Skeletal muscle cell (primary cell): ENCODE measurements around the gene DPYD.
A peak's percentile ranks its signal among the peaks of the same experiment; 100 is the strongest.

Experiments used
- DNase-seq: peaks from one replicate; pipeline ENCODE4 v3.0.0-alpha.2; 2010; ENCODE audit warnings: low read depth
- H3K4me3 ChIP-seq: 2 replicates; pipeline ENCODE4 v1.5.1; 2011; ENCODE audit warnings: low read depth, mild to moderate bottlenecking, control low read depth, low read length, moderate library complexity

The DPYD gene

DNA sequence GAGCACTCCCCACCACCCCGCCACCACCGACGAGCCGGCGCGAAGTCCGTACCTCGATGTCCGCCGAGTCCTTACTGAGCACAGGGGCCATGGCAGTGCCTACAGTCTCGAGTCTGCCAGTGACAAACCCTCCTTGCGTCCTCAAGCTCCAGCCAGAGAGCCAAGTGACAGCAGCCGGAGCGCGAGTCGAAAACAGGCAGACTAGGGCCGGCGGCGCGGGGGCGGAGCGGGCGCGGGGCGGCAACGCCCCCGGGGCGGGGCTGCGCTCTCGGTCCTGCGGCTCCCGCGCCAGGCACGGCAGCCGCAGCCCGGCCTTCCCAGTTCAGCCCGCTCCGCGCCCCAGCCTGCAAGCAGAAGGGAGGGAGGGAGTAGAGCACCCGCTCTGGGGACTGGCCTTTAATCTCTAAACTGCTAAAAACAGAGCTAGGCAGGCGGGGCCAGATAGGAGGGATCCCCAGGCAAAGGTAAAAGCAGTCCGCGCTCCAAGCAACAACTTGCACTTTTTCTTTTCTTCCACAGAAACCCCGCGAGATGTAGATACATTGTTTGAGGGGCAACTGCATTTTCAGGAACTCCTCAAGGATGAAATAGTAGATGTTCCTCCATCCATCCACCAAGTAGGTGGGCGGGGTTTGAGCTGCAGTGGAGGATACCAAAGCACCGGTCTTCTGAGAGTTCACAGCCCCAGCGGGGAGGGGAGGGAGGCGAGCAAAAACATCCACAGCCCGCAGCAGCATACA is at the start of gene DPYD:
Gene DPYD, minus strand, starts transcription at position 203 of the 740 bp plus-strand sequence. Its CDS starts 112 bp downstream, at position 91.
- H3K4me3 ChIP-seq, result peak within 1 kb of the TSS; percentile 85
- DNase-seq, result peak; percentile 69

DNA sequence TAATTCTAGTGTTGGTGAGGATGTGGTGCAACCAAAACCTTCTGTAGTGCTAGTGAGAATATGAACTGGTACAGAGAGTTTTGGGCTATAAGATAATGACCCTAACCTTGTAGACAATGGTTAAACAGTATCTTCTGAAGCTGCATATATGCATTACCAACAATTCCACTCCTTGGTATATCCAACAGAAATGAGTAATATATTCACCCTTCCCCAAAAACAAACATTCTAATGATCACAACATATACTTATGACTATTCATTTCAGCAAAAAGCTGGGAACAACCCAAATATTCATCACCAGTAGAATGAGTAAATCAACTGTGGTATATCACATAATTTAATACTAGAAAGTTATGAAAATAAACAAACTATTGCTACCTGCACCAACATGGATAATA is 39.6 kb upstream of the DPYD start:
- H3K4me3 ChIP-seq, result no peak overlapping the region
- DNase-seq, result no peak

DNA sequence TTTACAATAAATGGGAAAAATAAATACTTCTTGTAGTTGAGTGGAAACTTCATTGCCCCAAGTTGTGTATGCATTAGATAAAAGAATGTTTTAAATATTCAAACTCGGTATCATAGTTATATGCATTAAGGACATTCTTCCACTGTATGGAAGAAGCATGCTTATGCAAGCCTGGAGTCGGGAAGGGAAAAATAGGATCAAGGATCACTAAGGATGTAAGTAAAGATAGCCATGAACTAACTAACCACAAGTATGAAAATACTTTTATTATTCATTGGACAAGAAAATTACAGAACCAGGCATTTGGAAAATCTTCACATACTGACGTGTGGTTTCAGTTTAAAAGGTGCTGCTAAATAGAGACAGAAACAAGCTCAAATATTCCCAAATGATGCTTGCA is 26.9 kb upstream of the DPYD start:
- no peak overlapping the region for H3K4me3 ChIP-seq
- DNase-seq, result no peak

DNA sequence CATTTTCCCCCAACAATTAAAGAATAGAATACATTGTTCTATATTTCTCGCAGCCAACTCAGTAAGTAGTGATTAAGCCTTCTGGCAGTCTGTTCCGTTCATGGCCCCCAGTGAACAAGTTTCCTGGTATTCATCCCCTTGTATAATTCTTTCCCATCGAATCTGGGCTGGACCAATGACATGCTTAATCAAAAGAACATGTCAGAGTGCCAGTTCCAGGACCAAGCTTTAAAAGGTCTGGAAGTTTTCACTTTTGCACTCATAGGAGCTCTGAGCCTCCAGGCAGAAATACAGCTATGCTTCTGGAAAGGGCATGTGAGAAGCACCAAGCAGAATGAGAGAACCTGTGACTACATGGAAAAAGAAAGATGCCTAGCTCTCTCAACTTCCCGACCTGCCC is 22.5 kb upstream of the DPYD start:
- DNase-seq, result peak; percentile 52
- no peak overlapping the region for H3K4me3 ChIP-seq

DNA sequence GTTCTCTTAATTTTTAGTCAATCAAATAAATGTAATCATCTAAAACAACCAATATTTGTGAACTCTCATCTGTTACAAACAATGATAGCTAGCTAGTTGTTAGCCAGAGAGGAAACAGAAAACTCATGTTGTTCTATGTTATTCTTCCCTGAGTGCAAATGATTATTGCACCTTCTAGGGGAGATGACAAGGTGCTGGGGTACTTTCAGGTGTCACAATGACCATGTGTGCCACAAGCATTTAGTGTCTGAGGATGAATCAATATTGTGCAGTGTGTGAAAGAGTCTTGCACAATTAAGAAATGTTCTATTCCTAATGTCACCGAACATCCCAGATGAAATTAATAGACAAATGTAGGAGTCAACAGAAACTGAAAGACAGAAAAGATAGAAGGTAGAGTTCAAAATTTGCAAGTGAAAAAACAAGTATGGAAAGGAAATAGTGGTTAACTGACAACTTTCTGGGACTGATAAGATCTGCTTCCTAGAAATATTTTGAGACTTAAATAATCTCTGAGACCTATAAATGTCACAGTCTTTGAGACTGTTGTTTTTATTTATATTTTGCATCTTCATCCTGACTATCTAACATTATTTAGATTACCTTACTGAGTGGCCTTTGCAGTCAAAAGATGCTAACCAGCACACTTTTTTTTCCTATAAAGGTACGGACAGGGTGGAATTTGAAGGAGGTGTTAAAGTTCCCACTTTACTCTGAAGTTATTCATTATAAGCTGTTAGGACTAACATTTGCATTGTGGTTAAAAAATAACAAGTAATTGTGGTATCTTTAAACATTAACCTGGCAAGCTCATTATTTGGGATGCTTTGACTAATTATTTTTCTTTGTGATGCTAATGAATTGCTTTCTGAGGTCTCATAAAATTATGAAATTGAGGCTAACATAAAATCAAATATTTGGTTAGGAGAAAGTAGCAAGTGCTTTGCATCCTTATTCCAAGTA is 21.6 kb upstream of the DPYD start:
- DNase-seq, result no peak
- no peak overlapping the region for H3K4me3 ChIP-seq

DNA sequence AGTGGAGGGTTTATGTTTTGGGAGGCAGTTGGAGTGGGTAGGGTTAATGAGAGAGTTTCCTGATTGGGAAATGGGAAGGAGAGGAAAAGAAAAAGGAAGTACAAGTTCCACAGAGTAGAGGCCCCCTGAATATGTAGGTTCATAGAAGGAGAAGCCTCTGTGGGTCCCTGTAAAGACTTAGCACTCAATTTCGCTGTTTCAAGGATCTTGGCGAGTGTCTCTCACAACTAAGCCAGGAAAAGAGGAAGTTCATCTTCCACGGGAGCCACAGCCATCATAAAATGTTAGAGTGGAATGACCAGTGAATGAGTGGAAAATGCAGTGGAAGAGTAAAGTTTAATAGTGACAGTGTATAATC is 17.4 kb upstream of the DPYD start:
- H3K4me3 ChIP-seq, result no peak overlapping the region
- DNase-seq, result no peak

DNA sequence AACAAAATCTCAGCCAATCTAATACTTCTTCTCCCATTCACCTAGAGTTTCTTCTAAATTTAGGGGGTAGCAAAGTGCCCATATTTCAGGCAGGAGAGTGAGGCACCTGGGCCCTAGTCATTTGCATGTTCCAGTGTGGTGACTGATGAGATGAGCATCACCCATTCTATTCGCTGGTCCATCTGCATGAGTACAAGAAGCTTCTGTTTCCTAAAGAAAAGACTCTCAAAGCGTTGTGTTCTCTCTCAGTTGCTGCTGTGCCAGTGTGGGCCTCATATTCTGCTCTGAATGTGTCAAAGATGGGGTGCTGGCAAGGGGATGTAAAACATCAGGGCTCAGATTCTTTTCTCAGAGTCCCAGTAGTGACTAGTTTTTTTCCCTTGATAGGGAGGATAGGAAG is 16.1 kb upstream of the DPYD start:
- H3K4me3 ChIP-seq, result no peak overlapping the region
- no peak for DNase-seq

DNA sequence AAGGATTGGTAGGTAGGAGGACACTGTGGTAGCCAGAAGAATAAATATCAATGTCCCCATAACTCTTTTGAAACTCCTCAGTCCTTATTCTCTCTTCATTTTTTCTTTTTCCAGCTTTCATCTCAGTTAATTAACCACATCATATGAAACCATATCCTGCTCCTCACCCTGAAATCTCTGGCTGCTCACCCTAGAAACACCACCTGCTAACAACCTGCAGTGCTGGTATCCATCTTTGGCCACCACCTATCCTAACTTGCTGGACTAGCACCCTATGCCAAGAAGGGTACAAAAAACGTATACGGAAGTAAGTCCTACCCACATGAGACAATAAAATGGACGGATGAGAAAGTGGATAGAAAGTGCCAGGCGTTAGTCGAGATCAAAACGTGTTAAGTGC is 13.7 kb upstream of the DPYD start:
- no peak for DNase-seq
- H3K4me3 ChIP-seq, result no peak overlapping the region

DNA sequence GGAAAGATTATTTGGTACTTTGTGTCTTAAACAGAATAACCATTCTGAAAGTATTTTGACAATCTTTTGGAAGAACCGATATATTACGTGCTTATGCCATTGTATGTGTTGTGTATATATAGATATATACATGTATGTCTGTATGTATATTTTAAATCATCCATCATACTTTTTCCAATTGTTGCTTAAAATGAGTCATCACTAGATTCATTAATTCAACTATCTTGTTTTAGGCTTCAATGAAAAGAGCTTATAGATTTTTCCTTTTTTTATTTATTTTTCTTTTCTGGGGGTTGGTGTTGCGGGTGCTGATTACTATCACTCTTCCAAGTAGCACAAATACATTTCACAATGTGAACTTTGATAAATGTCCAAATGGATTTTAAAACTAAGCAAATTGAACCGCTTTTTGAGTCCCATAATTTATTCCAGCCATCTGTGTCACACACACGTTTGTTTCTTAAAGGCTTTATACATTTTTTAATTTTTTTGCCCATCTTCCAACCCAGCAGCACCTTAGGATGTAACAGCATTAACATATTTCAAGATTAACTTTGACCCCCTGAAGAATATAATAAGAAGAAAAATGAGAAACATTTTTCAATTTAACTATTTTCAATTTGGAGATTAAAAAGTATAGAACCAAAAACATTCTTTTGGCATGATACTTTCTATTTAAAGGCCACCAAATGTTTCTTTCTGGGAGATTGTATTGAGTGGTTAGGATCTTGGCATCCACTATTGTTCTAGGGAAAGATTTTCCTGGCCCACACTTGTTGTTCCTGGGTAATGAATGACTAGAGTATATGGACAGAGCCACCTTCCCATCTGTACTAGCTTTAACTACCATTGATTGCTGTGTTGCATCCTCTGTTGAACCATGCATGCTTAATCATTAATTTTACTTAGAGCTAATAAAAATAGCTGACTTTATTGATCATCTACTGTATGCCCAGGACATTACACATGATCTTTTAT is 9.3 kb upstream of the DPYD start:
- no peak overlapping the region for H3K4me3 ChIP-seq
- no peak for DNase-seq

DNA sequence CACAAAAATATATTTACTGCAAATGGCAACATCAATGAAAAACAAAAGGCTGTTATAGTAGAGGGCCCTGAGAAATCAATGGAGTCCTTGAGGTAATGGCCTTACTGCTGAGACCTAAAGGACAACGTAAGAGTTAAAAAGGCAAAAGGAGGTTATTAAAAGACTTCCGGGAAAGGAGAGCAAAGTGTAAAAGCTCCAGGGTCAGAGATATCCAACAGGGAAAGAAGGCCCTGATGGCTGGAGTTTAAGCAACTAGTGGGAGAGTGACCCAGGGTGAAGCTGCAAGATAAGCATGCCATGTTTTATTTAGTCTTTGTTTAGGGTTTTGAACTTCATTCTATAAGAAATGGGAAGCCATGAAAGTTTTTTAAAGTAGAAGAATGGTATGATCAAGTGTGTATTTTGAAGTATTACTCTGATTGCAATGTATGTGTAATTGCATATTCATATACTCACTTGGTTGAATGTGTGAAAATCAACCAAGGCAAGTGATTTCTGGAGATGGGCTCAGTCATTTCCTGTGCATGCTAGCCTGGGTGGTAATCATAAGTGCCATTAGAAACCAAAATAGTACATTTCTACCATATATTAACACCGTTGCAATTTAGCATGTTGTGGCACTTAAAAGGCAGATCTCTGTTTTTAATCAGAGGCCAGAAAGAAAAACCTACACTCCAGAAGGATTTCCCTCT is 5.3 kb upstream of the DPYD start:
- H3K4me3 ChIP-seq, result no peak overlapping the region
- no peak for DNase-seq

DNA sequence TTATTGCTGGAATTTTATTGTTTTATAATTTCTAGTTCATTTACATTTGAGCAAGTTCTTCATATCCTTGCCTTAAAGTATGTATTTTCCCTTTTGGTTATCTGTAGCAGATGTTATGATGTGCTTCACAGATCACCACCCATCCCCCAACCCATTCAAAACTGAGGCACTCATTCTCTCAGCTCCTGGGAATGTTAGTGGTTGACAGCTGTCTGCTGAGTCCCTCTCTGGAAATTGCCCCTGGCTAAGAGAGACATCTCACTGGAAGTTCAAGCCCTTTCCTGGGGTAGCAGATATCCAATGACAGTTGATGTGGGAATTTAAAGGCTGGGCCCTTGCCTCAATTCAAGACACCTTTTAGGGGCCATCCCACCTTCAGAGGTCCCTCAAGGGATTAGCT is 4.3 kb upstream of the DPYD start:
- no peak for DNase-seq

DNA sequence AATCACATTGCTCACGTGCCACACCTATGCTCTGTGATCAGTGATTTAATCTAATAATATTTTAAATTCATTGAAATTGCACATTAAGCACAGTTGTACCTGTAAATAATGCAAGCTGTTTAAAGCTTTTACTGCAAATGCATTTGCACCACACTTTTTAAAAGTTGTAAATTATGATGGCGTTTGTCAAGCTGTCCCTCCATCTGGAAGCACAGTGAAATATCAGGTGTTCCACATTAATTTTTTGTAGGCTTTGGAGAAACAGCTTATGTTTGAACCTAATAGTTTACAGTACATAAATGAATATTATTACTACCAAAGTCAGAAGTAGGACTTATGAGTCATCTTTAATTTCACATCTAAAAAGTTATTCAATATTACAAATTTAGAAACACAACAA is 3.0 kb upstream of the DPYD start:
- no peak for DNase-seq
- no peak overlapping the region for H3K4me3 ChIP-seq

More for the DNA sequence above, 4.3 kb upstream of the DPYD start:
- no peak overlapping the region for H3K4me3 ChIP-seq

DNA sequence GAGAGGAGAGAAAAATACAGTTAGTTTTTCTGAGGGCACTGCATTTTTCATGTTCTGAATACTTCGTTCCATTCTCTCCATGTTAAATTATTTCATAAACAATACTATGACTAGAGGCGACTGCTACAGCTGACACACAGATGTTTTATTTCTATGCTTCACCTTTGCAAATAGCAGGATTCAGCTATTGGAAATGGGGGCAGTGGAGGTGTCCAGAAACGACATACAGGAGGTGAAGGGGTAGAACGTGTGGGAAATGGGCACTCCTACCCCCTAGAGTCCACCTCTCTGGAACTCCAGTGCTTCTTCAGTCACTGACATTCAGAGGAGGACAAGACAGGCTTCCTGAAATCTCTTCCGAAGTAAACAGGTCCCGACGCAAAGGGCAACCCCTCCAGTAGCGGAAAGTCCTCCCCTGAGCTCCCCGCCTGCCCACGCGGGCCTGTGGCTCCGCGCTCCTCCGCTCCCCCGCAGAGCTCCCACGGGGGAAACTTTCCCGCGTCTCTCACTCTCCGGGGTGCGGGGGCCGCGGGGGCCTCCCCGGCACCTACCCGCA is 480 bp downstream of the DPYD start:
- H3K4me3 ChIP-seq, result peak overlapping the region; percentile 85
- no peak for DNase-seq

DNA sequence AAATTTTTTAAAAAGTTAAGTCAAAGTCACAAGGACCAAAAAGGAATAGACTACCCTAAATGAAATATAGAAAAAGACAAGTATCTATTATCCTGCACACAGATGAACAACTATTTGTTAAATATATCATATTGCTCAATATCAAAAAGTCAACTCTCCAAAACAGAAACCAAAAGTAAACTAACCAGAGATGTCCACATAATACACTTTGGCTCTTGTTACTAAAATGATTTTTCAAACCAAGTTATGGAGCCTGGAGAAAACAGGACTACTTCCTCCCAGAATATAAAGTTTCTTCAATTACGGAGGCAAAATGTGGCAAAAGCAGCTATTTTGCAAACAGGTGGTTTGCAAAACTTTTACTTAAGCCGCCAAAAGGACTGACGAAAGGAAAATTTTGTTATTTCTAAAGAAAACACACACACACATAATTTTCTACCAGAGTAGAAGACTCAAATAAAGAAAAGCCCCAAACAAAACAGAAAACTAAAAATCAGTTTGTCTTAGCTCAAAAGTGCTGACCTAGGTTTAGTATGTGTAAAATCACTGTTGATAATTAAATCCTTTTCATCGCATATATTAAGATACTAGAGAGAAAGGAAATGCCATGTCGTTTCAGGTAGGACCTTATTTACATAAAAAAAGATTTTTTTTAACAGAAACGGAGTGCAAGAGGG is 1.1 kb downstream of the DPYD start:
- peak overlapping the region; percentile 85 for H3K4me3 ChIP-seq
- DNase-seq, result no peak

DNA sequence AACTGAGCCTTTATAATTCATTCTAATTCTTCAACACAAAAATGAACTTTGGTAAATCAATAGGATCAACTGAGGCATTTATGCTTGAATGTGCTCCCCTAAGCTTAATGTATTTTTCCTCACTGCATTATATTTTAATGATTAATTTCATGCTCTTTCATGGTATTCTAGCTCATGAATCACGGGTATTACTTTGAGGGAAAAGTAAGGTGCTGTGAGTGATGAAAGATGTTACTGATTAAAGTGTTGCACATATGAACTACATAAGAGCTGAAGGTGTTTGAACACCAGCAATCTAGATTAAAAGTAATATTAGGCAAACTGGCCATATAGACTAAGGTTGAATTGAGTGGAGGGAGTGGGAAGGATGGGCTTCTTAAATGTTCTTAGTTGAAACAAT is 1.9 kb downstream of the DPYD start:
- no peak for DNase-seq
- peak overlapping the region; percentile 85 for H3K4me3 ChIP-seq

DNA sequence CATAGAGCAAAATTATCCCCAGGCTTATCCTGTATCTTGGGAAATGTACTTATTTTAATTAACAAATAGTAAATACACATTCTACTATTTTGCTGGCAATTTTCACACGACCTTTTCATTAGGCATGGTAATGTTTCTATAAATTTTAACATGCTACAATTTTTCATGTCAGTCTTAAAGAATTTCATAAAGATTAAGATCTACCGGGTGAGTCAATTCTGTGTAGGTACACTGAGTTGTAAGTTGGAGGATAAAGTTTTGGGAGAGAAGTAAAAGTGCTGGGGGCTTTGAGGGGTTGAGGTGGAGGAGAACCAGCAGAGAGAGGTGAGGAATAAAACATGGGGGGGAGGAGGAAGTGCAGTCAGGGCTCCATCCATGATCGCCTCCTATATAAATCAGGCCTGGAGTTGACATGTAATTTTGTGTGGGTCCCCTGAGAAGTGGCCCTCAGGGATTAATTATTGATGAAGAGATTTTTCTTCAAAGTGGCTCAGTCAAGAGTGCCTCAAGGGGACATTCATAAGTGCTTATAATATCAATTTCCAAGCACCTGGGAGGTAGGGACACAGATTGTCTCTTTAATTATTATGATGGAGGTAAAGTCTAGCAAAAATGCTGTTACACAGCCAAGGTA is 7.2 kb downstream of the DPYD start:
- no peak for DNase-seq
- no peak overlapping the region for H3K4me3 ChIP-seq

DNA sequence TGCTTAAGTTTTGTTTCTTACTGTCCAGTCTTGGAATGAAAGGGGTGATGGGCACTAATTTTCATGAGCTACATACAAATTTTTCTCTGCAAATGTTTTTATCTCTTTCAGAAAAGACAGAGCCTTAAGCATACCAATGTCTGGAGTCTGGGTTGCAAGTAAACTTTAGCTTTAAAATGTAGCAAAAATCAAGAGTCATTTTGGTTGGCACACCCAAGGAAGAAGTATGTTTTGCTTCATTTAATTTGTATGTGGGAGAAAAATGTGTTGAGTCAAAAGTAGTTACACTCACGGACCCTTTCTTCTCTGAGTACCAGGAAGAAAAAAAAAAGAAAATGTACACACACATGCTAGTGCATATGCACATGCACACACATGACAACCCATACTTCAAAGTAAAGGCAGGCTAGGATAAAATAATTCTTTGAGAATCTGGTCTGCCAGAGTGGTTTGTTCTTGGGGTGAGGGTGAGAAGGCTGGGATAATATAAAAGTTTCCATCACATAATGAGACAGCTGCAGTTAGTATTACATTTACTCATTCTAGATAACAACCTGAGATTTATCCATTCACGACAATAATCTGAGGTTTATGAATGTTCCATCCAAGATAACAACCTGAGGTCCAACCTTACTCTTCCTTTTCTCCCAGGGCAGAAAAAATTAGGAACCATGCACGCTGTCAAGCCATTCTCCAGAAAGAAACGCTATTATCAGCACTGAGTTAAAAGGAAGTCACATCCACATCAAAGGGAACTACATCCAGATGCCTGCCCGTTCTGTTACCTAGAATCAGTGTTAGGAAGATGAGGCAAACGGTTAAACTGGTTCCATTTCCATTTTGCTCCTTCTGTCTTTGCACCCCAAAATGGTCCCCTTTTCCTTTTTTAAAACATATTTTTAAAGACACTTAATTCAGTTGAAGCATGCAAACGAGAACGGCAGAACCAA is 9.3 kb downstream of the DPYD start:
- H3K4me3 ChIP-seq, result no peak overlapping the region
- no peak for DNase-seq
